Thyroid gland (tissue), 4 donors: Measurements from ENCODE around the gene OR8K5.

Source experiments
- POLR2A ChIP-seq, 2 donors: fragments of 450-650 bp; IDR thresholded peaks; one replicate each; pipeline ENCODE4 v1.6.1; 2017; ENCODE audit warnings: antibody characterized with exemption in 2 of 2, mild to moderate bottlenecking in 2 of 2, moderate library complexity in 1 of 2
- TF ChIP-seq, protein P1 (sequence below), 6 experiments: fragments of 200-600 bp in 3 of 6; fragments of 450-650 bp in 3 of 6; sonication (generic) in 3 of 6; IDR thresholded peaks; one replicate each; pipeline ENCODE4 v1.5.1; 2016 to 2019; ENCODE audit warnings: antibody characterized with exemption in 6 of 6, mild to moderate bottlenecking in 2 of 6, inconsistent platforms in 1 of 6, moderate library complexity in 1 of 6

DNA sequence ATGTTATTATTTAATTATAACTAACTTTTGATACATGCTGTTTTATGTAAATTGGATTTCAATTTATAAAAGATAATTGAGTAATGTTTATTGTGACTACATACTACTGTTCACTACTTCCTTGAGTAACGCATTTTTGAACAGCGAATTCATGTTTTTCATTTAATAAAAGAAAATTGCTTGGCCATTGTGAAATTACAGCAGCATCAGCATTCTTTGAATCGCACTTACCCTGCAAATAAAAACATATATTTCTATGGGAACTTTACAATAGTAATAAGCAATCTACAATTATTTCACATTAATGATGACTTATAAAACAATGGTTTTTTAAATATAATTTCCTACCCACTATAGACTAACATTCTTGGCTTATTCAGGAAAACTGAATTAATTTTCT, 36.6 kb upstream of the OR8K5 start:
- TF ChIP-seq POLR2A (IDR thresholded peaks at IDR 0.05), result no peak
- TF ChIP-seq, protein P1, sequence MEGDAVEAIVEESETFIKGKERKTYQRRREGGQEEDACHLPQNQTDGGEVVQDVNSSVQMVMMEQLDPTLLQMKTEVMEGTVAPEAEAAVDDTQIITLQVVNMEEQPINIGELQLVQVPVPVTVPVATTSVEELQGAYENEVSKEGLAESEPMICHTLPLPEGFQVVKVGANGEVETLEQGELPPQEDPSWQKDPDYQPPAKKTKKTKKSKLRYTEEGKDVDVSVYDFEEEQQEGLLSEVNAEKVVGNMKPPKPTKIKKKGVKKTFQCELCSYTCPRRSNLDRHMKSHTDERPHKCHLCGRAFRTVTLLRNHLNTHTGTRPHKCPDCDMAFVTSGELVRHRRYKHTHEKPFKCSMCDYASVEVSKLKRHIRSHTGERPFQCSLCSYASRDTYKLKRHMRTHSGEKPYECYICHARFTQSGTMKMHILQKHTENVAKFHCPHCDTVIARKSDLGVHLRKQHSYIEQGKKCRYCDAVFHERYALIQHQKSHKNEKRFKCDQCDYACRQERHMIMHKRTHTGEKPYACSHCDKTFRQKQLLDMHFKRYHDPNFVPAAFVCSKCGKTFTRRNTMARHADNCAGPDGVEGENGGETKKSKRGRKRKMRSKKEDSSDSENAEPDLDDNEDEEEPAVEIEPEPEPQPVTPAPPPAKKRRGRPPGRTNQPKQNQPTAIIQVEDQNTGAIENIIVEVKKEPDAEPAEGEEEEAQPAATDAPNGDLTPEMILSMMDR (IDR thresholded peaks at IDR 0.05), result no peak
